H9 (cell line): ENCODE results near the gene BUB3. TPM values are rescaled to one million over a fixed set of nuclear protein-coding genes. Genes with fewer than 3 reads are reported as not detected.

ENCODE experiments used
- DNase-seq: peaks from one replicate; pipeline ENCODE4 v3.0.0-alpha.2; 2017
- H2AFZ ChIP-seq: one replicate; pipeline ENCODE4 v1.6.1; 2013; ENCODE audit warnings: mild to moderate bottlenecking, low read length, control low read depth, moderate library complexity
- H2AK5ac ChIP-seq: 2 replicates; pipeline ENCODE4 v1.6.1; 2013; ENCODE audit warnings: low read length, control low read depth, mixed read lengths; ENCODE audit not compliant: insufficient read length
- H2BK120ac ChIP-seq: one replicate; pipeline ENCODE4 v1.6.1; 2013; ENCODE audit warnings: low read depth, mild to moderate bottlenecking, low read length, control low read depth, inconsistent platforms; ENCODE audit not compliant: poor library complexity, severe bottlenecking
- H2BK12ac ChIP-seq: 2 replicates; pipeline ENCODE4 v1.6.1; 2013; ENCODE audit warnings: low read length, control low read depth, mixed read lengths, low read depth; ENCODE audit not compliant: insufficient read length
- H2BK15ac ChIP-seq: 2 replicates; pipeline ENCODE4 v1.6.1; 2013; ENCODE audit warnings: low read depth, low read length, control low read depth
- H2BK20ac ChIP-seq: one replicate; pipeline ENCODE4 v1.6.1; 2013; ENCODE audit warnings: low read depth, mild to moderate bottlenecking, low read length, control low read depth, inconsistent platforms; ENCODE audit not compliant: poor library complexity, severe bottlenecking
- H2BK5ac ChIP-seq: 2 replicates; pipeline ENCODE4 v1.6.1; 2013; ENCODE audit warnings: low read length, control low read depth, mixed read lengths; ENCODE audit not compliant: insufficient read length
- H3K14ac ChIP-seq: 2 replicates; pipeline ENCODE4 v1.6.1; 2013; ENCODE audit warnings: low read length, control low read depth; ENCODE audit not compliant: insufficient read depth
- H3K18ac ChIP-seq: 2 replicates; pipeline ENCODE4 v1.6.1; 2013; ENCODE audit warnings: low read depth, mild to moderate bottlenecking, mixed read lengths, low read length, control low read depth; ENCODE audit not compliant: insufficient read length
- H3K23ac ChIP-seq: 2 replicates; pipeline ENCODE4 v1.6.1; 2013; ENCODE audit warnings: low read length, control low read depth, mixed read lengths, low read depth; ENCODE audit not compliant: insufficient read length
- H3K23me2 ChIP-seq: 2 replicates; pipeline ENCODE4 v1.6.1; 2013; ENCODE audit warnings: low read depth, mild to moderate bottlenecking, mixed read lengths, low read length, control low read depth; ENCODE audit not compliant: insufficient read length, poor library complexity, severe bottlenecking
- H3K27ac ChIP-seq: 2 replicates; pipeline ENCODE4 v1.5.1; 2013; ENCODE audit warnings: low read length, control low read depth, mixed read lengths, low read depth; ENCODE audit not compliant: insufficient read length
- H3K27me3 ChIP-seq: 2 replicates; pipeline ENCODE4 v1.6.1; 2013; ENCODE audit warnings: low read length, control low read depth, inconsistent platforms; ENCODE audit not compliant: insufficient read depth
- H3K4ac ChIP-seq: 2 replicates; pipeline ENCODE4 v1.6.1; 2013; ENCODE audit warnings: low read depth, mild to moderate bottlenecking, control low read depth, inconsistent platforms, low read length, moderate library complexity
- H3K4me1 ChIP-seq: 2 replicates; pipeline ENCODE4 v1.6.1; 2013; ENCODE audit warnings: low read length, control low read depth, inconsistent platforms; ENCODE audit not compliant: insufficient read depth
- H3K4me2 ChIP-seq: 2 replicates; pipeline ENCODE4 v1.6.1; 2013; ENCODE audit warnings: low read length, control low read depth, mixed read lengths; ENCODE audit not compliant: insufficient read length, insufficient read depth
- H3K56ac ChIP-seq: 2 replicates; pipeline ENCODE4 v1.6.1; 2013; ENCODE audit warnings: low read depth, mild to moderate bottlenecking, mixed read lengths, low read length, control low read depth; ENCODE audit not compliant: insufficient read length
- H3K79me1 ChIP-seq: 2 replicates; pipeline ENCODE4 v1.6.1; 2013; ENCODE audit warnings: low read depth, mild to moderate bottlenecking, moderate library complexity, low read length, control low read depth, inconsistent platforms; ENCODE audit not compliant: insufficient read depth, poor library complexity, severe bottlenecking
- H3K79me2 ChIP-seq: 2 replicates; pipeline ENCODE4 v1.6.1; 2013; ENCODE audit warnings: low read length, control low read depth, inconsistent platforms; ENCODE audit not compliant: insufficient read depth
- H3K9ac ChIP-seq: 2 replicates; pipeline ENCODE4 v1.6.1; 2013; ENCODE audit warnings: low read length, control low read depth, mixed read lengths; ENCODE audit not compliant: insufficient read length; ENCODE audit errors: extremely low read depth
- H3K9me3 ChIP-seq: one replicate; pipeline ENCODE4 v1.6.1; 2013; ENCODE audit warnings: low read depth, low read length, inconsistent platforms; ENCODE audit not compliant: control insufficient read depth
- H3T11ph ChIP-seq: one replicate; pipeline ENCODE4 v1.6.1; 2013; ENCODE audit warnings: mild to moderate bottlenecking, low read length, control low read depth, inconsistent platforms
- H4K20me1 ChIP-seq: one replicate; pipeline ENCODE4 v1.6.1; 2013; ENCODE audit not compliant: control insufficient read depth, insufficient read length, insufficient read depth
- H4K5ac ChIP-seq: 2 replicates; pipeline ENCODE4 v1.6.1; 2013; ENCODE audit warnings: low read depth, mild to moderate bottlenecking, mixed read lengths, low read length, control low read depth; ENCODE audit not compliant: insufficient read length
- H4K8ac ChIP-seq: replicated peaks from 2 replicates; pipeline ENCODE4 v1.6.1; 2013; ENCODE audit warnings: low read length, control low read depth, mixed read lengths, low read depth; ENCODE audit not compliant: insufficient read length
- H4K91ac ChIP-seq: 2 replicates; pipeline ENCODE4 v1.6.1; 2013; ENCODE audit warnings: low read depth, mild to moderate bottlenecking, moderate library complexity, mixed read lengths, low read length, control low read depth; ENCODE audit not compliant: insufficient read length
- H3K27ac Mint-ChIP-seq, 3 experiments: 2 replicates in 2 of 3; 3 replicates in 1 of 3; pipeline ENCODE4 v1.8.0; 2020 to 2021; ENCODE audit warnings: mixed read lengths in 3 of 3, mild to moderate bottlenecking in 1 of 3, moderate library complexity in 1 of 3
- H3K27me3 Mint-ChIP-seq: 2 replicates; pipeline ENCODE4 v1.8.0; 2021; ENCODE audit warnings: low read depth, mild to moderate bottlenecking, moderate library complexity, mixed read lengths
- H3K36me3 Mint-ChIP-seq, 3 experiments: 2 replicates in 2 of 3; 3 replicates in 1 of 3; pipeline ENCODE4 v1.8.0; 2020 to 2021; ENCODE audit warnings: low read depth in 3 of 3, mixed read lengths in 3 of 3; ENCODE audit not compliant: insufficient read depth in 1 of 3
- H3K4me1 Mint-ChIP-seq, 2 experiments: 2 replicates each; pipeline ENCODE4 v1.8.0; 2020; ENCODE audit warnings: mixed read lengths in 2 of 2
- H3K4me3 Mint-ChIP-seq, 2 experiments: 2 replicates in 1 of 2; 3 replicates in 1 of 2; pipeline ENCODE4 v1.8.0; 2020 to 2021; ENCODE audit warnings: mild to moderate bottlenecking in 2 of 2, mixed read lengths in 2 of 2, moderate library complexity in 1 of 2
- H3K9me3 Mint-ChIP-seq, 2 experiments: 2 replicates in 1 of 2; 3 replicates in 1 of 2; pipeline ENCODE4 v1.8.0; 2020; ENCODE audit warnings: mild to moderate bottlenecking in 2 of 2, mixed read lengths in 2 of 2, moderate library complexity in 1 of 2
- CTCF ChIP-seq: fragments of 200-600 bp; sonication (generic); conservative IDR thresholded peaks from 3 replicates; pipeline ENCODE4 v1.8.0; 2021; ENCODE audit warnings: antibody characterized with exemption, mild to moderate bottlenecking
- WGBS: extraction: QIAGEN DNeasy Blood & Tissue Kit; methylation state at CpG from one replicate; pipeline ENCODE4 v1.1.7; 2013; ENCODE audit warnings: missing lambda C conversion rate, low lambda C conversion rate, mixed read lengths; ENCODE audit not compliant: insufficient read length; ENCODE audit errors: extremely low coverage; 5-methylcytosine and 5-hydroxymethylcytosine counted together
- total RNA-seq: library from RNA; stranded (reverse); gene quantifications from 2 replicates; pipeline ENCODE4 v1.2.1, GENCODE V29; 2021

BUB3 gene
- total RNA-seq, 1 experiment from 2014 or later, result 200 TPM

DNA sequence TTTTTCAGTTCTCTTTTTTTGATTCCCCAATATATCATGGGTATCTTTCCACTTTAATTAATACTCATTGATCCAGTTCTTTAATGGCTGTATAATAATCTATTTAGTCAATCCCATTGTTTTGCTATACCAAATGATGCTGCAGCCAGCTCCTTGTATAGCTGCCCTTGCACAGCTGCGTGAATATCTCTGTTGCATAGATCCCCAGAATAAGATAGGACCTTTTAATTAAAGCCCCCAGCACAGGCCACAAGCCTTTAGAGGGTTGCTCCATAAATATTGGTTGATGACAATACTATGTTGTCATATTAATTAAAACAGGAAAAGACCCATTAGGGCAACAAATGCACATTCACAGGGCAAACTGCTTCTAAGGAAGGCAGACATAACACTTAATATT lies 57.9 kb downstream of the BUB3 start:
- Mint-ChIP-seq H3K9me3 (peaks cover 13 to 17% of the 10 kb centered on the region in 2 experiments; a peak in 4 of 5 replicates), H3K36me3 (peaks cover 2 to 20% (median 20%) of the 10 kb centered on the region in 3 experiments), H3K4me3 (no peak overlapping the region), H3K27me3 (no peaks in the 10 kb centered on the region; the same call in 1 of the 2 replicates), H3K4me1 (peaks cover 14 to 19% of the 10 kb centered on the region in 2 experiments), H3K27ac (no peak overlapping the region)
- no peak overlapping the region for H3K56ac ChIP-seq
- no peaks in the 10 kb centered on the region for H3K27me3 ChIP-seq
- H3K4me2 ChIP-seq, result no peak overlapping the region
- H2BK5ac ChIP-seq, result no peak overlapping the region
- H4K20me1 ChIP-seq, result no peaks in the 10 kb centered on the region
- no peak for DNase-seq
- H3K9me3 ChIP-seq, result no peaks in the 10 kb centered on the region
- no peak overlapping the region for H3T11ph ChIP-seq
- H3K9ac ChIP-seq, result no peak overlapping the region
- no peak overlapping the region for H3K18ac ChIP-seq
- H2AFZ ChIP-seq, result no peak overlapping the region
- no peaks in the 10 kb centered on the region for H3K79me2 ChIP-seq
- H4K8ac ChIP-seq, result no peak overlapping the region
- H3K23ac ChIP-seq, result no peak overlapping the region
- no peak overlapping the region for H2BK120ac ChIP-seq
- H2AK5ac ChIP-seq, result no peak overlapping the region
- WGBS, result no CpG with 5 or more reads among the region's 1 CpG
- H3K4me1 ChIP-seq, result no peaks in the 10 kb centered on the region
- TF ChIP-seq CTCF, result no peak
- H4K91ac ChIP-seq, result no peak overlapping the region
- no peak overlapping the region for H3K14ac ChIP-seq
- no peak overlapping the region for H2BK20ac ChIP-seq
- H2BK12ac ChIP-seq, result no peak overlapping the region
- H2BK15ac ChIP-seq, result no peak overlapping the region
- H3K79me1 ChIP-seq, result no peaks in the 10 kb centered on the region
- no peak overlapping the region for H3K4ac ChIP-seq
- no peaks in the 10 kb centered on the region for H3K23me2 ChIP-seq
- H4K5ac ChIP-seq, result no peak overlapping the region
- no peak overlapping the region for H3K27ac ChIP-seq
